Amniotic stem cell (primary cell): Measurements from ENCODE around the gene OXNAD1.
A peak's percentile ranks its signal among the peaks of the same experiment; 100 is the strongest.

Source experiments
- DNase-seq: peaks from one replicate; lab custom pipeline; 2025; lab: John Stamatoyannopoulos, UW

OXNAD1 gene

GRCh38 chr3:16264708-16265454 is at the start of gene OXNAD1, which contains the start of gene DPH3:
OXNAD1 (plus strand) TSS chr3:16265212; CDS start chr3:16270953, 5,741 bp downstream.
DPH3 (minus strand) TSS chr3:16264943; CDS start chr3:16264876, 67 bp downstream.
- DNase-seq = peak; percentile 99

GRCh38 chr3:16216373-16216935 is 48.6 kb upstream of the OXNAD1 start:
- no peak for DNase-seq

GRCh38 chr3:16219777-16220176 is 45.2 kb upstream of the OXNAD1 start:
- DNase-seq = no peak

- DNase-seq = no peak
Observed at GRCh38 chr3:16221990-16222389, 43.0 kb upstream of the OXNAD1 start.

GRCh38 chr3:16222547-16222946 is 42.5 kb upstream of the OXNAD1 start:
- no peak for DNase-seq

- no peak for DNase-seq
Observed at GRCh38 chr3:16224325-16224724, 40.7 kb upstream of the OXNAD1 start.

GRCh38 chr3:16227566-16227965 is 37.4 kb upstream of the OXNAD1 start:
- no peak for DNase-seq

GRCh38 chr3:16229681-16230080 is 35.3 kb upstream of the OXNAD1 start:
- no peak for DNase-seq

- no peak for DNase-seq
Observed at GRCh38 chr3:16231983-16232382, 33.0 kb upstream of the OXNAD1 start.

- DNase-seq = no peak
Observed at GRCh38 chr3:16233806-16234205, 31.2 kb upstream of the OXNAD1 start.

GRCh38 chr3:16234281-16234680 is 30.7 kb upstream of the OXNAD1 start:
- no peak for DNase-seq

GRCh38 chr3:16236030-16236639 is 28.9 kb upstream of the OXNAD1 start:
- no peak for DNase-seq

- DNase-seq = no peak
Observed at GRCh38 chr3:16236856-16237393, 28.1 kb upstream of the OXNAD1 start.

- no peak for DNase-seq
Observed at GRCh38 chr3:16239086-16239770, 25.8 kb upstream of the OXNAD1 start.

GRCh38 chr3:16239780-16240179 is 25.2 kb upstream of the OXNAD1 start:
- DNase-seq = no peak

GRCh38 chr3:16240229-16241023 is 24.6 kb upstream of the OXNAD1 start:
- DNase-seq = peak; percentile 2

- DNase-seq = no peak
Observed at GRCh38 chr3:16241225-16241624, 23.8 kb upstream of the OXNAD1 start.

GRCh38 chr3:16242177-16242576 is 22.8 kb upstream of the OXNAD1 start:
- no peak for DNase-seq

- no peak for DNase-seq
Observed at GRCh38 chr3:16243706-16244490, 21.1 kb upstream of the OXNAD1 start.

- no peak for DNase-seq
Observed at GRCh38 chr3:16245609-16246008, 19.4 kb upstream of the OXNAD1 start.
